Heart left ventricle (tissue), 13 donors: ENCODE data around the gene USP12.

Experiments used
- POLR2A ChIP-seq, 2 donors: fragments of 450-650 bp; IDR thresholded peaks; one replicate each; pipeline ENCODE4 v1.6.1; 2017; ENCODE audit warnings: antibody characterized with exemption in 2 of 2, mild to moderate bottlenecking in 2 of 2, moderate library complexity in 2 of 2
- TF ChIP-seq, protein P1 (sequence below), 12 donors: fragments of 200-600 bp; sonication (generic) in 4 of 12; IDR thresholded peaks; one replicate each; pipeline versions ENCODE4 v1.5.0 to v1.8.0; 2018 to 2022; ENCODE audit warnings: antibody characterized with exemption in 12 of 12, mild to moderate bottlenecking in 5 of 12
- donor health status: ischemic (EF 13 %, LVEDD 7.1; RV severe dilation, severe dysfunction).
- donor health status: DM: no; HTN: yes; CAD: no.
- donor health status: DM: no; HTN: no; CAD: no.
- donor health status: ischemic (EF 25% LVEDD 6.9; RV normal size, moderate dysfunction).
- donor health status: ischemic (EF 25% LVEDD 5.7; RV mildly dilated, moderate dysfunction).
- donor health status: ischemic (EF 35%, LVEDD 5.7; RV mildly dilated, moderate dysfunction).
- donor health status: nonischemic (EF 11% LVEDD 7.7; RV severe dilation, severe dysfunction).
- donor health status: DM: yes; HTN: yes; CAD: no.
- donor health status: PGD.
- donor health status: ischemic (EF 29% LVEDD 5.4; RV normal size, mild dysfunction).
- donor health status: nonischemic (EF 23%, LVEDD 6.1; RV moderate dilation, normal function).

- TF ChIP-seq, protein P1, sequence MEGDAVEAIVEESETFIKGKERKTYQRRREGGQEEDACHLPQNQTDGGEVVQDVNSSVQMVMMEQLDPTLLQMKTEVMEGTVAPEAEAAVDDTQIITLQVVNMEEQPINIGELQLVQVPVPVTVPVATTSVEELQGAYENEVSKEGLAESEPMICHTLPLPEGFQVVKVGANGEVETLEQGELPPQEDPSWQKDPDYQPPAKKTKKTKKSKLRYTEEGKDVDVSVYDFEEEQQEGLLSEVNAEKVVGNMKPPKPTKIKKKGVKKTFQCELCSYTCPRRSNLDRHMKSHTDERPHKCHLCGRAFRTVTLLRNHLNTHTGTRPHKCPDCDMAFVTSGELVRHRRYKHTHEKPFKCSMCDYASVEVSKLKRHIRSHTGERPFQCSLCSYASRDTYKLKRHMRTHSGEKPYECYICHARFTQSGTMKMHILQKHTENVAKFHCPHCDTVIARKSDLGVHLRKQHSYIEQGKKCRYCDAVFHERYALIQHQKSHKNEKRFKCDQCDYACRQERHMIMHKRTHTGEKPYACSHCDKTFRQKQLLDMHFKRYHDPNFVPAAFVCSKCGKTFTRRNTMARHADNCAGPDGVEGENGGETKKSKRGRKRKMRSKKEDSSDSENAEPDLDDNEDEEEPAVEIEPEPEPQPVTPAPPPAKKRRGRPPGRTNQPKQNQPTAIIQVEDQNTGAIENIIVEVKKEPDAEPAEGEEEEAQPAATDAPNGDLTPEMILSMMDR (IDR thresholded peaks at IDR 0.05) = no peak
- no peak for TF ChIP-seq POLR2A (IDR thresholded peaks at IDR 0.05)
Observed at GRCh38 chr13:27128825-27129627, 42.6 kb downstream of the USP12 start.
